Heart left ventricle (tissue), 16 donors: ENCODE measurements around the gene XIRP1. TPM values are rescaled to one million over a fixed set of nuclear protein-coding genes. Genes with fewer than 3 reads are reported as not detected.
A peak's percentile ranks its signal among the peaks of the same experiment; 100 is the strongest.

Experiments used
- ATAC-seq, 4 donors: fragments of 200-7000 bp; cut with Tn5 transposase; one replicate each; pipeline ENCODE4 v1.9.1; 2020 to 2022; ENCODE audit warnings: moderate library complexity in 4 of 4, mild to moderate bottlenecking in 3 of 4, moderate number of reproducible peaks in 1 of 4
- DNase-seq, 5 donors: peaks; one replicate each; pipeline ENCODE4 v3.0.0-alpha.2; 2020
- H3K27ac ChIP-seq, 12 donors: fragments of 200-600 bp; sonication (generic) in 4 of 12; one replicate each; pipeline versions ENCODE4 v1.5.0 to v1.8.0; 2016 to 2022; ENCODE audit warnings: mild to moderate bottlenecking in 2 of 12
- H3K27me3 ChIP-seq, 9 donors: fragments of 200-600 bp; sonication (generic) in 2 of 9; one replicate each; pipeline versions ENCODE4 v1.5.1 to v1.8.0; 2016 to 2022; ENCODE audit warnings: mild to moderate bottlenecking in 3 of 9
- H3K36me3 ChIP-seq, 9 donors: fragments of 200-600 bp; sonication (generic) in 2 of 9; one replicate each; pipeline versions ENCODE4 v1.5.0 to v1.8.0; 2018 to 2022; ENCODE audit warnings: mild to moderate bottlenecking in 2 of 9
- H3K4me1 ChIP-seq, 12 donors: fragments of 200-600 bp; sonication (generic) in 4 of 12; one replicate each; pipeline versions ENCODE4 v1.5.0 to v1.8.0; 2016 to 2022; ENCODE audit warnings: mild to moderate bottlenecking in 3 of 12
- H3K4me3 ChIP-seq, 12 donors: fragments of 200-600 bp; sonication (generic) in 4 of 12; one replicate each; pipeline versions ENCODE4 v1.5.0 to v1.8.0; 2017 to 2022; ENCODE audit warnings: mild to moderate bottlenecking in 9 of 12, moderate library complexity in 4 of 12
- H3K9me3 ChIP-seq, 12 donors: fragments of 200-600 bp; sonication (generic) in 4 of 12; one replicate each; pipeline versions ENCODE4 v1.5.0 to v1.8.0; 2016 to 2022; ENCODE audit warnings: mild to moderate bottlenecking in 1 of 12
- POLR2A ChIP-seq, 2 donors: fragments of 450-650 bp; IDR thresholded peaks; one replicate each; pipeline ENCODE4 v1.6.1; 2017; ENCODE audit warnings: antibody characterized with exemption in 2 of 2, mild to moderate bottlenecking in 2 of 2, moderate library complexity in 2 of 2
- WGBS, 4 donors: extraction: QIAGEN DNeasy Blood & Tissue Kit in 2 of 4; methylation state at CpG; one replicate each; pipeline versions ENCODE4 v1.1.5 to v1.1.7; 2013 to 2018; 5-methylcytosine and 5-hydroxymethylcytosine counted together
- intact Hi-C, 10 donors: fragments of 100-400 bp; cut with DNase I; formaldehyde crosslinking; loops; one replicate each; pipeline versions ENCODE4 v1.11.1 to v1.14.2; 2022
- polyA plus RNA-seq, 2 donors: library from polyadenylated mRNA; stranded (reverse); fragments of 200-250 nt; gene quantifications; one replicate each; pipeline ENCODE4 v1.2.3, GENCODE V29; 2013
- total RNA-seq, 9 donors: library from RNA; depleted of rRNA in 2 of 9; stranded (reverse); fragments of >200 nt in 2 of 9; fragmentation: NEBNext Ultra II Directional in 3 of 9; extraction: Animal tissue kit (Norgen Biotek cat#: 25700) in 3 of 9; gene quantifications; one replicate each; pipeline versions ENCODE4 v1.1.0 to v1.2.4, GENCODE V29; 2016 to 2023
- TF ChIP-seq, protein P1 (sequence below), 12 donors: fragments of 200-600 bp; sonication (generic) in 4 of 12; IDR thresholded peaks; one replicate each; pipeline versions ENCODE4 v1.5.0 to v1.8.0; 2018 to 2022; ENCODE audit warnings: antibody characterized with exemption in 12 of 12, mild to moderate bottlenecking in 5 of 12
- donor health status: ischemic (EF 13 %, LVEDD 7.1; RV severe dilation, severe dysfunction).
- donor health status: healthy with polysubstance abuse.
- donor health status: DM: no; HTN: yes; CAD: no.
- donor health status: DM: no; HTN: no; CAD: no.
- donor health status: ischemic (EF 25% LVEDD 6.9; RV normal size, moderate dysfunction).
- donor health status: ischemic (EF 25% LVEDD 5.7; RV mildly dilated, moderate dysfunction).
- donor health status: healthy.
- donor health status: DM: yes; HTN: yes; CAD: no.
- donor health status: ischemic (EF 35%, LVEDD 5.7; RV mildly dilated, moderate dysfunction).
- donor health status: nonischemic (EF 11% LVEDD 7.7; RV severe dilation, severe dysfunction).
- donor health status: DM: yes; HTN: yes; CAD: no.
- donor health status: PGD.
- donor health status: ischemic (EF 29% LVEDD 5.4; RV normal size, mild dysfunction).
- donor health status: nonischemic (EF 23%, LVEDD 6.1; RV moderate dilation, normal function).

XIRP1 gene
- total and polyA plus RNA-seq, 11 donors: 293 to 1,122 (median 530) TPM

DNA sequence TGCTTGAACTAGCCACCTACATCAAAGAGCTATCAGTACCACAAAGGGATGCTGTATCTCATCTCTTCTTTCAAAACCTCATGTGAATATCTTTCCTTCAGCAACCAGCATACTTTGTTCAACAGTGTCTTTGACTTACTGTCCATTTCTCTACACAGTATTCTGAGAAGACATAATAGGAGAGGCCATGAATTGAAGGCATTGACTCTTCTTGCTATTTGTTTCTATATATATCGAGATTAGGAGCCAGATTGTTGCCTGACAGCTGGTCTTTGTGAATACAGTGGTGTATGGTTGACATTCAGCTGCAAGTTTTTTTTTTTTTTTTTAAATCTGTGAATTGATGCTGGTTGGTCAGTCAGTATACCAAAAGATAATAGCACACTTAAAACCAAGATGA lies 26.9 kb downstream of the XIRP1 start:
- TF ChIP-seq POLR2A (IDR thresholded peaks at IDR 0.05): no peak
- TF ChIP-seq, protein P1, sequence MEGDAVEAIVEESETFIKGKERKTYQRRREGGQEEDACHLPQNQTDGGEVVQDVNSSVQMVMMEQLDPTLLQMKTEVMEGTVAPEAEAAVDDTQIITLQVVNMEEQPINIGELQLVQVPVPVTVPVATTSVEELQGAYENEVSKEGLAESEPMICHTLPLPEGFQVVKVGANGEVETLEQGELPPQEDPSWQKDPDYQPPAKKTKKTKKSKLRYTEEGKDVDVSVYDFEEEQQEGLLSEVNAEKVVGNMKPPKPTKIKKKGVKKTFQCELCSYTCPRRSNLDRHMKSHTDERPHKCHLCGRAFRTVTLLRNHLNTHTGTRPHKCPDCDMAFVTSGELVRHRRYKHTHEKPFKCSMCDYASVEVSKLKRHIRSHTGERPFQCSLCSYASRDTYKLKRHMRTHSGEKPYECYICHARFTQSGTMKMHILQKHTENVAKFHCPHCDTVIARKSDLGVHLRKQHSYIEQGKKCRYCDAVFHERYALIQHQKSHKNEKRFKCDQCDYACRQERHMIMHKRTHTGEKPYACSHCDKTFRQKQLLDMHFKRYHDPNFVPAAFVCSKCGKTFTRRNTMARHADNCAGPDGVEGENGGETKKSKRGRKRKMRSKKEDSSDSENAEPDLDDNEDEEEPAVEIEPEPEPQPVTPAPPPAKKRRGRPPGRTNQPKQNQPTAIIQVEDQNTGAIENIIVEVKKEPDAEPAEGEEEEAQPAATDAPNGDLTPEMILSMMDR (IDR thresholded peaks at IDR 0.05): no peak
- H3K36me3 ChIP-seq: no peaks in the 10 kb centered on the region
- intact Hi-C loops: no loop called here
- H3K4me3 ChIP-seq: no peak overlapping the region
- WGBS, 4 donors: 71 to 77% (median 72%) methylated on average over 1 of the region's 1 CpG
- H3K27ac ChIP-seq: peak overlapping the region in 2 of 12 donors; percentile 30 to 59
- peaks cover 0 to 3% (median 0%) of the 10 kb centered on the region in 12 donors for H3K9me3 ChIP-seq
- no peak for DNase-seq
- ATAC-seq: no peak
- H3K4me1 ChIP-seq: peaks cover 0 to 33% (median 4%) of the 10 kb centered on the region in 12 donors
- no peaks in the 10 kb centered on the region for H3K27me3 ChIP-seq

DNA sequence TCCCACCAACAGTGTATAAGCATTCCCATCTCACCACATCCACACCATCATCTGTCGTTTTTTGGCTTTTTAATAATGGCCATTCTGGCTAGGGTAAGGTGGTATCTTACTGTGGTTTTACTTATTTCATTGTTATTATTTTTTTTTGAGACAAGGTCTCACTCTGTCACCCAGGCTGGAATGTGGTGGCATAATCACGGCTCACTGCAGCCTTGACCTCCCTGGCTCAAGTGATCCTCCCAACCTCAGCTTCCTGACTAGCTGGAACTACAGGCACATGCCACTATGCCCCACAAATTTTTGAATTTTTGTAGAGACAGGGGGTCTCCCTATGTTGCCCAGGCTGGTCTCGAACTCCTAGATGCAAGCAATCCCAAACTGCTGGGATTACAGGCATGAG lies 28.0 kb downstream of the XIRP1 start:
- WGBS, 4 donors: 91 to 95% (median 94%) methylated on average over 3 of the region's 3 CpGs
- intact Hi-C loops: no loop called here
- H3K4me3 ChIP-seq: no peak overlapping the region
- no peak for DNase-seq
- no peaks in the 10 kb centered on the region for H3K36me3 ChIP-seq
- no peaks in the 10 kb centered on the region for H3K27me3 ChIP-seq
- no peak for ATAC-seq
- H3K27ac ChIP-seq: no peak overlapping the region
- H3K9me3 ChIP-seq: peaks cover 0 to 3% (median 0%) of the 10 kb centered on the region in 12 donors
- TF ChIP-seq, protein P1 (IDR thresholded peaks at IDR 0.05): no peak
- no peak for TF ChIP-seq POLR2A (IDR thresholded peaks at IDR 0.05)
- peaks cover 0 to 32% (median 4%) of the 10 kb centered on the region in 12 donors for H3K4me1 ChIP-seq

- ATAC-seq: no peak
- TF ChIP-seq, protein P1 (IDR thresholded peaks at IDR 0.05): no peak
- no peak for TF ChIP-seq POLR2A (IDR thresholded peaks at IDR 0.05)
- peaks cover 0 to 2% (median 0%) of the 10 kb centered on the region in 12 donors for H3K9me3 ChIP-seq
- DNase-seq: no peak
- WGBS, 4 donors: 59 to 76% (median 67%) methylated on average over 5 of the region's 5 CpGs
- H3K4me1 ChIP-seq: peaks cover 0 to 14% (median 7%) of the 10 kb centered on the region in 12 donors
- H3K27ac ChIP-seq: no peak overlapping the region
- intact Hi-C loops: no loop called here
- no peaks in the 10 kb centered on the region for H3K36me3 ChIP-seq
- no peaks in the 10 kb centered on the region for H3K27me3 ChIP-seq
- H3K4me3 ChIP-seq: no peak overlapping the region
These were observed 34.2 kb downstream of the XIRP1 start for GRCh38 chr3:39158148-39158715.

DNA sequence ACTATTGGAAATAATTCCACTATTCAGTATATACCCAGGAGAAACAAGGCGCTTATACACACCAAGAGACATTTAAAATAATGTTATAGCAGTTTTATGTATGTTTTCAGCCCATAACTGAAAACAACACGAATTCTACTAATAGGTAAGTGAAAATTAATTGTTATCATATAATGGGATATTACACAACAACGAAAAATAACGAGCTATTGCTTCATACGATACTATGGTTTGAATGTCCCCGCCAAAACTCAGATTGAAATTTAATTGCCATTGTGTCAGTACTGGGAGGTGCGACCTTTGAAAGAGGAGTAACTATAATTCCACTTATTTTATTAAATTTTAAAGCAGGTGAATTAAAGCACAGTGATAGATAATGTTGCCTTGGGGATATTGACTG lies 35.0 kb downstream of the XIRP1 start:
- H3K9me3 ChIP-seq: no peaks in the 10 kb centered on the region
- ATAC-seq (no peak), DNase-seq (no peak)
- H3K27ac ChIP-seq: no peak overlapping the region
- WGBS, 4 donors: 89 to 94% (median 94%) methylated on average over 7 of the region's 7 CpGs
- TF ChIP-seq, protein P1 (IDR thresholded peaks at IDR 0.05): no peak
- TF ChIP-seq POLR2A (IDR thresholded peaks at IDR 0.05): no peak
- H3K36me3 ChIP-seq: no peaks in the 10 kb centered on the region
- H3K4me1 ChIP-seq: peaks cover 0 to 14% (median 8%) of the 10 kb centered on the region in 12 donors
- intact Hi-C loops: no loop called here
- no peak overlapping the region for H3K4me3 ChIP-seq
- H3K27me3 ChIP-seq: no peaks in the 10 kb centered on the region
